CD14-positive monocyte (primary cell): ENCODE data around the gene LRBA. TPM values are rescaled to one million over a fixed set of nuclear protein-coding genes. Genes with fewer than 3 reads are reported as not detected.

Experiments
- DNase-seq, 3 donors: peaks; one replicate each; pipeline ENCODE4 v3.0.0-alpha.2; 2011 to 2022
- H2AFZ ChIP-seq: 2 replicates; pipeline ENCODE4 v1.6.0; 2012; ENCODE audit warnings: mild to moderate bottlenecking, low read depth, low read length, inconsistent platforms; ENCODE audit not compliant: insufficient read depth, poor library complexity, severe bottlenecking
- H3K27ac ChIP-seq, 2 donors: 1 replicate in 1 of 2; 2 replicates in 1 of 2; pipeline ENCODE4 v1.5.1; 2012 to 2013; ENCODE audit warnings: low read length in 2 of 2, control low read depth in 1 of 2, inconsistent platforms in 1 of 2, low read depth in 1 of 2, mild to moderate bottlenecking in 1 of 2
- H3K27me3 ChIP-seq, 2 donors: one replicate each; pipeline versions ENCODE4 v1.6.0 to v1.6.1; 2011 to 2013; ENCODE audit warnings: low read length in 2 of 2; ENCODE audit not compliant: control insufficient read depth in 2 of 2, insufficient read depth in 2 of 2
- H3K36me3 ChIP-seq, 2 donors: replicated peaks in 1 of 2; 1 replicate in 1 of 2; 2 replicates in 1 of 2; pipeline versions ENCODE4 v1.5.1 to v1.6.1; 2012 to 2013; ENCODE audit warnings: low read length in 2 of 2, control low read depth in 1 of 2, inconsistent platforms in 1 of 2, mild to moderate bottlenecking in 1 of 2; ENCODE audit not compliant: insufficient read depth in 2 of 2, control insufficient read depth in 1 of 2
- H3K4me1 ChIP-seq, 2 donors: 1 replicate in 1 of 2; 2 replicates in 1 of 2; pipeline versions ENCODE4 v1.5.1 to v1.6.1; 2012 to 2013; ENCODE audit warnings: low read length in 2 of 2, control low read depth in 1 of 2, inconsistent platforms in 1 of 2, mild to moderate bottlenecking in 1 of 2, moderate library complexity in 1 of 2; ENCODE audit not compliant: insufficient read depth in 2 of 2, control insufficient read depth in 1 of 2
- H3K4me2 ChIP-seq: replicated peaks from 2 replicates; pipeline ENCODE3; 2012; ENCODE audit warnings: low read length, moderate library complexity, mild to moderate bottlenecking; ENCODE audit not compliant: poor library complexity, severe bottlenecking; ENCODE audit errors: extremely low read depth
- H3K4me3 ChIP-seq, 3 experiments: fragments of 200-600 bp in 1 of 3; sonication (generic) in 1 of 3; replicated peaks in 1 of 3; 1 replicate in 2 of 3; 2 replicates in 1 of 3; pipeline ENCODE4 v1.5.1; 2011 to 2013; ENCODE audit warnings: low read length in 3 of 3, mild to moderate bottlenecking in 3 of 3, control low read depth in 2 of 3, low read depth in 2 of 3, inconsistent platforms in 1 of 3, moderate library complexity in 1 of 3
- H3K79me2 ChIP-seq: 2 replicates; pipeline ENCODE4 v1.6.0; 2012; ENCODE audit warnings: mild to moderate bottlenecking, control low read depth, inconsistent platforms, low read length, moderate library complexity; ENCODE audit not compliant: insufficient read depth
- H3K9ac ChIP-seq: 2 replicates; pipeline ENCODE4 v1.6.0; 2017; ENCODE audit warnings: low read length, mild to moderate bottlenecking; ENCODE audit not compliant: insufficient read depth, poor library complexity, severe bottlenecking
- H3K9me3 ChIP-seq, 2 donors: replicated peaks in 1 of 2; 1 replicate in 1 of 2; 2 replicates in 1 of 2; pipeline versions ENCODE4 v1.5.1 to v1.6.1; 2012 to 2013; ENCODE audit warnings: low read length in 2 of 2, control low read depth in 1 of 2; ENCODE audit not compliant: control insufficient read depth in 1 of 2, insufficient read depth in 1 of 2
- H4K20me1 ChIP-seq: 2 replicates; pipeline ENCODE4 v1.6.0; 2012; ENCODE audit warnings: mild to moderate bottlenecking, low read length, control low read depth, moderate library complexity; ENCODE audit not compliant: insufficient read depth
- H3K27ac Mint-ChIP-seq, 7 donors: one replicate each; pipeline ENCODE4 v1.8.0; 2020; ENCODE audit warnings: mild to moderate bottlenecking in 7 of 7, mixed read lengths in 7 of 7, moderate library complexity in 6 of 7, inconsistent platforms in 2 of 7
- H3K27me3 Mint-ChIP-seq, 3 donors: one replicate each; pipeline ENCODE4 v1.8.0; 2021 to 2022; ENCODE audit warnings: low read depth in 3 of 3, mild to moderate bottlenecking in 3 of 3, mixed read lengths in 3 of 3, moderate library complexity in 3 of 3, inconsistent platforms in 1 of 3
- H3K36me3 Mint-ChIP-seq, 2 donors: one replicate each; pipeline ENCODE4 v1.8.0; 2020; ENCODE audit warnings: mixed read lengths in 2 of 2, inconsistent platforms in 1 of 2, mild to moderate bottlenecking in 1 of 2
- H3K4me1 Mint-ChIP-seq: one replicate; pipeline ENCODE4 v1.8.0; 2020; ENCODE audit warnings: mild to moderate bottlenecking, mixed read lengths
- H3K4me3 Mint-ChIP-seq, 2 donors: one replicate each; pipeline ENCODE4 v1.8.0; 2020; ENCODE audit warnings: mild to moderate bottlenecking in 2 of 2, mixed read lengths in 2 of 2, moderate library complexity in 1 of 2
- H3K9me3 Mint-ChIP-seq, 7 donors: one replicate each; pipeline ENCODE4 v1.8.0; 2020 to 2022; ENCODE audit warnings: mixed read lengths in 7 of 7, mild to moderate bottlenecking in 6 of 7, moderate library complexity in 6 of 7, inconsistent platforms in 2 of 7
- CTCF ChIP-seq: fragments of 200-600 bp; IDR thresholded peaks from one replicate; pipeline ENCODE4 v1.8.0; 2022; ENCODE audit warnings: antibody characterized with exemption, mild to moderate bottlenecking
- WGBS: methylation state at CpG from one replicate; pipeline ENCODE4 v1.1.5; 2013; ENCODE audit warnings: missing lambda C conversion rate; ENCODE audit not compliant: insufficient coverage; 5-methylcytosine and 5-hydroxymethylcytosine counted together
- intact Hi-C, 2 donors: fragments of 100-400 bp; cut with micrococcal nuclease; formaldehyde crosslinking; loops; one replicate each; pipeline versions ENCODE4 v1.15.0 to v1.15.1; 2023
- polyA plus RNA-seq, 3 donors: library from polyadenylated mRNA; depleted of rRNA in 1 of 3; unstranded in 2 of 3; stranded (reverse) in 1 of 3; fragments of 300-500 nt in 2 of 3; fragments of >200 nt in 1 of 3; fragmentation: Illumina TruSeq in 2 of 3; gene quantifications; 1 replicate in 2 of 3; 2 replicates in 1 of 3; pipeline ENCODE4 v1.2.3, GENCODE V29; 2012 to 2021

LRBA gene
- polyA plus RNA-seq, 3 donors = 1.5 to 5.5 (median 4.4) TPM

DNA sequence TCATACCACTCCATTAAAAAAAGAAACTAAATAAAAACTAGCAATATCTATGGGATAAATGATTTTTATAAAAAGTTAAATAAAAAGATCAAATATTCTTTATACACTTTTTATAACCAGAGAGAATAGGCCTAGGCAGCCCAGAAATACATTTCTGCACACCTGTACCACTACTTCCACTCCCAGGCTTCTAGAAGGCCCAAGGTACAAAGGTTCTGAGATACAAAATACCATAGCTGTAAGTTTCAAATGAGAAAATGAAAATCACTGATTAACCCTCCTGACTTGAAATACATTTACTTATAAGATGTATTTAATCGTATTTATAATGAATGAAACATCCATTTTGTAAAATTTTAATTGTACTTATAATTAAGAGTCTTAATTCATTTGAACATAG, 659.7 kb downstream of the LRBA start:
- no peaks in the 10 kb centered on the region for H3K9me3 Mint-ChIP-seq
- Histone ChIP-seq H3K27ac (no peak overlapping the region), H3K27me3 (no peaks in the 10 kb centered on the region), H3K4me1 (no peaks in the 10 kb centered on the region), H3K9me3 (no peaks in the 10 kb centered on the region), H3K79me2 (no peaks in the 10 kb centered on the region), H3K4me3 (no peak overlapping the region), H2AFZ (no peak overlapping the region), H4K20me1 (no peaks in the 10 kb centered on the region), H3K9ac (no peak overlapping the region), H3K4me2 (no peak overlapping the region), H3K36me3 (no peaks in the 10 kb centered on the region)
- no peaks in the 10 kb centered on the region for H3K27me3 Mint-ChIP-seq
- intact Hi-C loops = no loop called here
- TF ChIP-seq CTCF = no peak
- no peak overlapping the region for H3K4me3 Mint-ChIP-seq
- no peak for DNase-seq
- H3K4me1 Mint-ChIP-seq = no peaks in the 10 kb centered on the region
- H3K27ac Mint-ChIP-seq = no peak overlapping the region
- WGBS = no CpG with 5 or more reads among the region's 1 CpG
- no peaks in the 10 kb centered on the region for H3K36me3 Mint-ChIP-seq

- H3K27me3 ChIP-seq = no peaks in the 10 kb centered on the region
- no peak overlapping the region for H2AFZ ChIP-seq
- intact Hi-C loops = no loop called here
- H3K36me3 ChIP-seq = no peaks in the 10 kb centered on the region
- DNase-seq = no peak
- Mint-ChIP-seq H3K9me3 (no peaks in the 10 kb centered on the region), H3K27ac (no peak overlapping the region), H3K4me1 (no peaks in the 10 kb centered on the region), H3K36me3 (no peaks in the 10 kb centered on the region), H3K4me3 (no peak overlapping the region), H3K27me3 (no peaks in the 10 kb centered on the region)
- no peaks in the 10 kb centered on the region for H3K79me2 ChIP-seq
- no peak overlapping the region for H3K27ac ChIP-seq
- no peaks in the 10 kb centered on the region for H3K4me1 ChIP-seq
- no peak overlapping the region for H3K4me3 ChIP-seq
- H4K20me1 ChIP-seq = no peaks in the 10 kb centered on the region
- no peak overlapping the region for H3K9ac ChIP-seq
- WGBS = 100% methylated on average over 1 of the region's 4 CpGs
- H3K9me3 ChIP-seq = no peaks in the 10 kb centered on the region
- no peak overlapping the region for H3K4me2 ChIP-seq
- TF ChIP-seq CTCF = no peak
Measured at GRCh38 chr4:150354214-150354796, 660.8 kb downstream of the LRBA start.
